ENCODE measurements around the gene ATP13A3.

ATP13A3 gene

GRCh38 chr3:194381460-194381875, 105.3 kb downstream of the ATP13A3 start:
- no peaks in the 10 kb centered on the region for H3K36me3 Mint-ChIP-seq (ENCODE audit: low read depth)
- no peak for DNase-seq (ENCODE audit: low spot score)
- H3K9me3 Mint-ChIP-seq = no peaks in the 10 kb centered on the region
- H3K4me3 Mint-ChIP-seq = no peak overlapping the region
- no peak overlapping the region for H3K27ac Mint-ChIP-seq
- no peaks in the 10 kb centered on the region for H3K4me1 Mint-ChIP-seq (ENCODE audit: low read depth)
- H3K27me3 Mint-ChIP-seq (ENCODE audit: low read depth) = peaks cover 14% of the 10 kb centered on the region

- DNase-seq (ENCODE audit: low spot score) = no peak
- Mint-ChIP-seq H3K9me3 (no peaks in the 10 kb centered on the region), H3K36me3 (ENCODE audit: low read depth) (no peaks in the 10 kb centered on the region), H3K27ac (no peak overlapping the region), H3K27me3 (ENCODE audit: low read depth) (peaks cover 15% of the 10 kb centered on the region), H3K4me1 (ENCODE audit: low read depth) (no peaks in the 10 kb centered on the region), H3K4me3 (no peak overlapping the region)
These were observed 106.5 kb downstream of the ATP13A3 start for GRCh38 chr3:194380326-194380725.

DNA sequence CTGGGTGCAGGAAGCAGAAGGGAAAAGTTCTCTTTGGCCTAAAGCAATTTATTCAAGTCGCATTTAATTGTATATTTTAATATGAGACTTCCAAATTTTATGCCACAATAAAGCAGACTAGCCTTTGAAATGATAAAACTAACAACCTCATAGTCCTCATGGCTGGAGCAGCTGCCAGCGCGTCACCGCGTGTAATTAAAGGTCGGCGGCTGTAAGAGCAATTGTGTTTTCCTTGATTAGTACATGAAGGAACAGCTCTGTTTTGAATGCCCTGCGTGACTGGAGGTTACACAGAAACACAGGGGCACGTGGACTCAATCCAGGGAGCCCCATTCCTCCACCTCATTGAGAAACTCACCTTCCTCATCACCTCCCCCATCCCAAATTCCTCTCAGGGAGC, 107.2 kb downstream of the ATP13A3 start:
- H3K27me3 Mint-ChIP-seq (ENCODE audit: low read depth) = peaks cover 15% of the 10 kb centered on the region

DNA sequence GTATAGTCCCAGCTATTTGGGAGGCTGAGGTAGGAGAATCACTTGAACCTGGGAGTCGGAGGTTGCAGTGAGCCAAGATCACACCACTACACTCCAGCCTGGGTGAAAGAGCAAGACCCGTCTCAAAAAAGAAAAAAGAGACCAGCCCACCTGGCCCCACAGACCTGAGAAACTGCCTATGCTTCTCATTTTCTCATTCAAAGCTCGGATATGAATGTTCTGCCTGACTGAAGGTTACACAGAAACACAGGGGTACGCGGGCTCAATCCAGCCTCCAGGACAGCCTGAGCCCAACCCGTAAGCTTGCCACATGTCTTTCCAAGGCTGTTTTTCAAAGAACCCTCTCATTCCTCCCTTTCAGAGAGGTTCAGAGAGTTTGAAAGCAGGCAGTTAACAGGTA, 107.6 kb downstream of the ATP13A3 start:
- Mint-ChIP-seq H3K27ac (no peak overlapping the region), H3K36me3 (ENCODE audit: low read depth) (no peaks in the 10 kb centered on the region), H3K4me3 (no peak overlapping the region), H3K9me3 (no peaks in the 10 kb centered on the region), H3K27me3 (ENCODE audit: low read depth) (peaks cover 15% of the 10 kb centered on the region), H3K4me1 (ENCODE audit: low read depth) (no peaks in the 10 kb centered on the region)
- DNase-seq (ENCODE audit: low spot score) = no peak

More for the DNA sequence above, 107.2 kb downstream of the ATP13A3 start:
- Mint-ChIP-seq H3K9me3 (no peaks in the 10 kb centered on the region), H3K4me1 (ENCODE audit: low read depth) (no peaks in the 10 kb centered on the region), H3K4me3 (no peak overlapping the region), H3K36me3 (ENCODE audit: low read depth) (no peaks in the 10 kb centered on the region), H3K27ac (no peak overlapping the region)
- DNase-seq (ENCODE audit: low spot score) = no peak

GRCh38 chr3:194377708-194378107, 109.1 kb downstream of the ATP13A3 start:
- Mint-ChIP-seq H3K27me3 (ENCODE audit: low read depth) (peaks cover 15% of the 10 kb centered on the region), H3K9me3 (no peaks in the 10 kb centered on the region), H3K4me1 (ENCODE audit: low read depth) (no peaks in the 10 kb centered on the region), H3K36me3 (ENCODE audit: low read depth) (no peaks in the 10 kb centered on the region), H3K4me3 (no peak overlapping the region), H3K27ac (no peak overlapping the region)
- DNase-seq (ENCODE audit: low spot score) = no peak

DNA sequence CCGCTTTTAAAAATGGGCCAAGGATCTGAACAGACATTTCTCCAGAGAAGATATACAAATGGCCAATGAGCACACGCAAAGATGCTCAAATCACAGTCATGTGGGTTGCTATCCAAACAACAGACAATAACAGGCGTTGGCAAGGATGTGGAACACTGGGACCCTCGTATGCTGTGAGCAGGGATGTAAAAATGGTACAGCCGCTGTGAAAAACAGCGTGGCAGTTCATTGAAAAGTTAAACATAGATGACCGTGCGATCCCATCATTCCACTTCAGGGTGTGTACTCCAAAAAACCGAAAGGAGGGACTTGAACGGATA, 110.6 kb downstream of the ATP13A3 start:
- Mint-ChIP-seq H3K9me3 (no peaks in the 10 kb centered on the region), H3K27ac (no peak overlapping the region), H3K4me1 (ENCODE audit: low read depth) (no peaks in the 10 kb centered on the region), H3K4me3 (no peak overlapping the region), H3K36me3 (ENCODE audit: low read depth) (no peaks in the 10 kb centered on the region), H3K27me3 (ENCODE audit: low read depth) (peaks cover 15% of the 10 kb centered on the region)
- DNase-seq (ENCODE audit: low spot score) = no peak

- H3K27ac Mint-ChIP-seq = no peak overlapping the region
These were observed 111.1 kb downstream of the ATP13A3 start for GRCh38 chr3:194375473-194376240.

DNA sequence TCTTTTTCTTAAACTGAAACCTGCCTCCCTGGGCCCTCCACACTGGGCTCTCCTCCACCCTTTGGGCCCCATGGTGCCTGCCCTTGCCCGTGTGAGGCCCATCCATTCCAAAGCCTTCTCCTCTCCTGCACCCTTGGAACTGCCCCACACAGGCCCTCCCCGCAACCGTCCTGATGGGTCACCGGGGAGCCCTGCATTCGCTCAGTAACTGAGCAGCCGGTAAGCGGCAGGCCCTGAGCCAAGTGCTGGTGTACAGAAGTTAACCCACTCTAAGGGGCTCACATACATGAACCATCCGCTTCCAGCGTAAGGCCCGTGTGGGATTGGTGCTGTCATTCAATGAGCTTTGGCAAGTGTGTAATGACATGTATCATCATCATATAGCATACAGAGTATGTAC, 111.9 kb downstream of the ATP13A3 start:
- DNase-seq (ENCODE audit: low spot score) = no peak
- Mint-ChIP-seq H3K9me3 (no peaks in the 10 kb centered on the region), H3K36me3 (ENCODE audit: low read depth) (no peaks in the 10 kb centered on the region), H3K27me3 (ENCODE audit: low read depth) (peaks cover 21% of the 10 kb centered on the region), H3K4me3 (no peak overlapping the region), H3K27ac (no peak overlapping the region), H3K4me1 (ENCODE audit: low read depth) (no peaks in the 10 kb centered on the region)

More at GRCh38 chr3:194375473-194376240, 111.1 kb downstream of the ATP13A3 start:
- Mint-ChIP-seq H3K9me3 (no peaks in the 10 kb centered on the region), H3K27me3 (ENCODE audit: low read depth) (peaks cover 18% of the 10 kb centered on the region), H3K4me3 (no peak overlapping the region), H3K4me1 (ENCODE audit: low read depth) (no peaks in the 10 kb centered on the region), H3K36me3 (ENCODE audit: low read depth) (no peaks in the 10 kb centered on the region)
- DNase-seq (ENCODE audit: low spot score) = no peak

GRCh38 chr3:194373899-194374298, 112.9 kb downstream of the ATP13A3 start:
- Mint-ChIP-seq H3K36me3 (ENCODE audit: low read depth) (no peaks in the 10 kb centered on the region), H3K27ac (no peak overlapping the region), H3K27me3 (ENCODE audit: low read depth) (peaks cover 29% of the 10 kb centered on the region), H3K9me3 (no peaks in the 10 kb centered on the region), H3K4me1 (ENCODE audit: low read depth) (no peaks in the 10 kb centered on the region), H3K4me3 (no peak overlapping the region)
- no peak for DNase-seq (ENCODE audit: low spot score)

DNA sequence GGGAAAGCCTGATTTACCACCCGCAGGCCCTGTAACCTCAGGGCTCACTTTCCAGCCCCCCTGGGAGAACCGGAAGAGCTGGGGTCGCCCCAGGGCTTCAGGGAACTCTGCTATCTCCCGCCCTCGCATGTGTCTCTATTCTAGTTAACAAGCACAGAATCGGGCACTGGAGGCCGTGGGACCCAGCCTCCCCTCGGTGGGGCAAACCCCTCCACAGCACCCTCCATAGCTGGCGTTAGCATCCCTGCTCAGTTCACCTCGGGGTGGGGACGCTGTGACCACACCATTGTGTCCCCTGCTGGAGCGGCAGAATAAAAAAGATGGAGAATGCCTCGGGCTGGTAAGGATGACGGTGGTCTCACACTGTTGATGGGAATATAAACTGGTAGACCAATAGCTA, 113.8 kb downstream of the ATP13A3 start:
- Mint-ChIP-seq H3K27me3 (ENCODE audit: low read depth) (peaks cover 34% of the 10 kb centered on the region), H3K36me3 (ENCODE audit: low read depth) (no peaks in the 10 kb centered on the region), H3K4me1 (ENCODE audit: low read depth) (no peaks in the 10 kb centered on the region), H3K27ac (no peak overlapping the region), H3K4me3 (no peak overlapping the region), H3K9me3 (no peaks in the 10 kb centered on the region)
- DNase-seq (ENCODE audit: low spot score) = no peak

GRCh38 chr3:194370753-194371152, 116.0 kb downstream of the ATP13A3 start:
- H3K4me1 Mint-ChIP-seq (ENCODE audit: low read depth) = no peaks in the 10 kb centered on the region
- no peaks in the 10 kb centered on the region for H3K9me3 Mint-ChIP-seq
- H3K27me3 Mint-ChIP-seq (ENCODE audit: low read depth) = peaks cover 28% of the 10 kb centered on the region
- H3K27ac Mint-ChIP-seq = no peak overlapping the region
- DNase-seq (ENCODE audit: low spot score) = no peak
- H3K4me3 Mint-ChIP-seq = no peak overlapping the region
- no peaks in the 10 kb centered on the region for H3K36me3 Mint-ChIP-seq (ENCODE audit: low read depth)

DNA sequence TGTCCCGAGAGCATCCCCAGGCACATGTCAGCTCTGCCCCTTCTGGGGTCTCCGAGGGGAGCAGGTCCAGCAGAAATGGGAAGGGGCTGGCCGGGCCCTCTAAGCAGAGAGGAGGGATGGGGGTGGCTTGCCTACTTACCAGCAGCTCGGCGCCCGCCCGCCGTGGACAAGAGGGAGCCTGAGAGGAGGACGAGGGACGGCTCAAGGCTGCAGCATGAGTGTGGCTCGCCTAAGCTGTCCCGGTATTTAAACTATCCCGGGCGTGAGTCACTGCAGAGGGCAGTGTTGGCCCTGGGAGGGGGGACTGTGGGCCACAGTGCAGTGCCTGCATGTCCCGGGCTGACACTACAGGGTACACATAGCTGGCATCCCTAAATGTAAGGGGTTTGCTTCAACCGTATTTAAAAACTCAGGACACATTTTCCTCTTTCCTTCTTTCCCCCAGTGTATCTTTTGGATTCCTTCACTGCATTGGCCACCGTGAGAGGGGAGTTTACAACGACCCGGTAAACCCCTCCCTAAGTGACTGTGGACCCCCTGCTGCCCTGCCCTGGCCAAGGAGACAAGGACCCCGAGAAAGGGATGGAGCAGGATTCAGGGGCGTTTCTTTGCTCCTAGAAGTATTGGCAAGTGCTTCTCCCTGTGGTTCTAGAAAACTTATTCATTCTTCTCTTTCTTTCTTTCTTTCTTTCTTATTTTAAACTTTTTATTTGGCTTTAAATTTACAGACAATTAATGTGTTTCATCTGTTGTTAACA, 117.1 kb downstream of the ATP13A3 start, which contains the start of gene LRRC15:
LRRC15 (minus strand) TSS at position 222 of the 758 bp plus-strand sequence. CDS start 8,700 bp downstream, outside the sequence.
- no peaks in the 10 kb centered on the region for H3K9me3 Mint-ChIP-seq
- H3K27me3 Mint-ChIP-seq (ENCODE audit: low read depth) = peaks cover 28% of the 10 kb centered on the region
- no peak within 1 kb of the TSS for H3K27ac Mint-ChIP-seq
- no peak within 1 kb of the TSS for H3K4me3 Mint-ChIP-seq
- H3K4me1 Mint-ChIP-seq (ENCODE audit: low read depth) = no peaks in the 10 kb centered on the region
- DNase-seq (ENCODE audit: low spot score) = no peak
- no peaks in the 10 kb centered on the region for H3K36me3 Mint-ChIP-seq (ENCODE audit: low read depth)

GRCh38 chr3:194368918-194369317, 117.9 kb downstream of the ATP13A3 start:
- no peaks in the 10 kb centered on the region for H3K36me3 Mint-ChIP-seq (ENCODE audit: low read depth)

GRCh38 chr3:194367992-194368841, 118.6 kb downstream of the ATP13A3 start:
- H3K4me3 Mint-ChIP-seq = no peak overlapping the region
- no peaks in the 10 kb centered on the region for H3K9me3 Mint-ChIP-seq
- peaks cover 28% of the 10 kb centered on the region for H3K27me3 Mint-ChIP-seq (ENCODE audit: low read depth)
- no peaks in the 10 kb centered on the region for H3K36me3 Mint-ChIP-seq (ENCODE audit: low read depth)
- DNase-seq (ENCODE audit: low spot score) = no peak
- H3K27ac Mint-ChIP-seq = no peak overlapping the region
- no peaks in the 10 kb centered on the region for H3K4me1 Mint-ChIP-seq (ENCODE audit: low read depth)

More at GRCh38 chr3:194368918-194369317, 117.9 kb downstream of the ATP13A3 start:
- H3K4me1 Mint-ChIP-seq (ENCODE audit: low read depth) = no peaks in the 10 kb centered on the region
- H3K9me3 Mint-ChIP-seq = no peaks in the 10 kb centered on the region
- H3K27me3 Mint-ChIP-seq (ENCODE audit: low read depth) = peaks cover 28% of the 10 kb centered on the region
- no peak overlapping the region for H3K27ac Mint-ChIP-seq
- DNase-seq (ENCODE audit: low spot score) = no peak
- no peak overlapping the region for H3K4me3 Mint-ChIP-seq

Data from T-helper 2 cell treated with Interferon-gamma antibody and Interleukin-4, amounts not matched to agents 5 μg/mL and 100 μg/mL, for 36 hours (primary cell).